Measurements from ENCODE around the gene CTNNA3.

DNA sequence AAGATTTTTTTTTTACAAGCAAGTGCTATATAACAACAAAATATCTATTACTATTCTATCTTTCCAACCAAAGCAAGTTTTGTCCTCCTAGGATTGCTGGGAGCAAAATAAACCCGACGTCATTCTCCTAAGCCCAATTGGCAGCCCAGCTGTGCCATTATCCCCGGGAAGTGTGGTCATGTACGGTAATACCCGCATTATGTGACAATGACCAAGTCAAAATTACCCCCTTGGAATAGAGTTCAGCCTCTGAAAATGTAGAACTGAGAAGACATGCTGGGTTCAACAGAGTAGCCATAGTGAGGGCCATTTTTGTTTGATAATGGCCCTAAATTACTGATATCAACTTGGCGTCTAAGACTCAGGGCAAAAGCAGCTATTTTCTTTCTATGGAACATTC is 554.7 kb downstream of the CTNNA3 start:
- TF ChIP-seq YY1 (tag by site-specific recombination; IDR thresholded peaks at IDR 0.05) = no peak
- TF ChIP-seq CTCF (tag by site-specific recombination; IDR thresholded peaks at IDR 0.05) = no peak
